Cardiac muscle cell (in vitro differentiated cells and primary cell): ENCODE data around the gene NOC4L. TPM values are rescaled to one million over a fixed set of nuclear protein-coding genes. Genes with fewer than 3 reads are reported as not detected.

Experiments used
- DNase-seq, 2 donors: peaks; one replicate each; pipeline versions ENCODE4 v3.0.0 to v3.0.0-alpha.2; 2010 to 2017; ENCODE audit warnings: low read depth in 1 of 2, low spot score in 1 of 2
- H3K27ac ChIP-seq: fragments of 200-600 bp; sonication (generic); 2 replicates; pipeline ENCODE4 v1.5.1; 2016
- H3K27me3 ChIP-seq: fragments of 200-600 bp; sonication (generic); 2 replicates; pipeline ENCODE4 v1.6.0; 2016; ENCODE audit warnings: control low read depth
- H3K36me3 ChIP-seq: fragments of 200-600 bp; sonication (generic); 2 replicates; pipeline ENCODE4 v1.5.1; 2016; ENCODE audit warnings: control low read depth
- H3K4me1 ChIP-seq: fragments of 200-600 bp; sonication (generic); 2 replicates; pipeline ENCODE4 v1.8.1; 2017; ENCODE audit warnings: low read depth, mild to moderate bottlenecking, mixed run types
- H3K4me3 ChIP-seq: fragments of 200-600 bp; sonication (generic); 2 replicates; pipeline ENCODE4 v1.5.1; 2016; ENCODE audit warnings: mild to moderate bottlenecking
- H3K9me3 ChIP-seq: fragments of 200-600 bp; sonication (generic); 2 replicates; pipeline ENCODE4 v1.5.1; 2017; ENCODE audit warnings: low read depth, mild to moderate bottlenecking, control low read depth
- polyA plus RNA-seq: library from polyadenylated mRNA; unstranded; fragments of >200 nt; fragmentation: Nextera tagmentation; extraction: Ambion mirVana; gene quantifications from 2 replicates; pipeline ENCODE4 v1.2.1, GENCODE V29; 2016
- total RNA-seq: library from RNA; depleted of rRNA; stranded (reverse); fragments of >200 nt; gene quantifications from 2 replicates; pipeline ENCODE4 v1.2.3, GENCODE V29; 2016
- TF ChIP-seq, protein P1 (sequence below): IDR thresholded peaks from 2 replicates; pipeline ENCODE4 v1.5.1; 2012; ENCODE audit warnings: low read depth, mild to moderate bottlenecking, low read length

NOC4L gene
- total and polyA plus RNA-seq, 2 experiments from 2014 or later, result 17.1 to 33.1 TPM

DNA sequence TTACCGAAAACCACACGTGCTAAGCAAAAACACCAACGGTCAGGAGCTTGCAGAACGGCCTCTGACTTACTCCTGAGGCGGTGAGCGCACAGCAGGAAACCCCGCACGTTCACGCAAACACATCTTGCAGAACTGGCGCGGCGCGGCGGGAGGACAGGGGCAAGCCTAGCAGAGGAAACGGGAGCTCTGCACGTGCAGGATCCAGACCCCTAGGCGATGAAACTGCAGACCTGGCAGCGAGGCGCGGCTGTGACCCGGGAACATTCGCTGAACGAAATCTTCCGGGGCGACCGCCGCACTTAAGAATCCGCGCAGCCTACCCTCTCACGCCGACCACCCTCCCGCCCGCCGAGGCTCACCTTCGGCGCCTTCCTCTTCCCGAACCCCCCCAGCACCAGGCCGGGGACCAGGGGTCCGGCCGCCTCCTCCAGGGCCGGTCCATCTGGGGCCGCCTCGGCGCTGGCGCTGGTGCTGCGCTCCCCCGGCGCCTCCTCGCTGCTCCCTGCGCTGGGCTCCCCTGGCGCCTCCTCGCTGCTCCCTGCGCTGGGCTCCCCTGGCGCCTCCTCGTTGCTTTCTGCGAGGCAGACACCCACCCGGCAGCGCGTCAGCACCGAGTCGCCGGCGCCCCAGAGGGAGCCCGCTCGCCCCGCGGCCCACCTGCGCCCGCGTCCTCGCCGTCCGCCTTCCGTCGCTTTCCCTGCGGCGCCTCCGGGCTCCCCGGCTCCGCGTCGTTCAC lies 753 bp upstream of the NOC4L start:
- Histone ChIP-seq H3K9me3 (no peaks in the 10 kb centered on the region), H3K4me1 (peaks cover 10% of the 10 kb centered on the region), H3K4me3 (peak overlapping the region; percentile 98), H3K36me3 (peaks cover 20% of the 10 kb centered on the region), H3K27ac (no peak overlapping the region), H3K27me3 (no peaks in the 10 kb centered on the region)
- peak in 1 of 2 donors; percentile 60 for DNase-seq
- TF ChIP-seq, protein P1, sequence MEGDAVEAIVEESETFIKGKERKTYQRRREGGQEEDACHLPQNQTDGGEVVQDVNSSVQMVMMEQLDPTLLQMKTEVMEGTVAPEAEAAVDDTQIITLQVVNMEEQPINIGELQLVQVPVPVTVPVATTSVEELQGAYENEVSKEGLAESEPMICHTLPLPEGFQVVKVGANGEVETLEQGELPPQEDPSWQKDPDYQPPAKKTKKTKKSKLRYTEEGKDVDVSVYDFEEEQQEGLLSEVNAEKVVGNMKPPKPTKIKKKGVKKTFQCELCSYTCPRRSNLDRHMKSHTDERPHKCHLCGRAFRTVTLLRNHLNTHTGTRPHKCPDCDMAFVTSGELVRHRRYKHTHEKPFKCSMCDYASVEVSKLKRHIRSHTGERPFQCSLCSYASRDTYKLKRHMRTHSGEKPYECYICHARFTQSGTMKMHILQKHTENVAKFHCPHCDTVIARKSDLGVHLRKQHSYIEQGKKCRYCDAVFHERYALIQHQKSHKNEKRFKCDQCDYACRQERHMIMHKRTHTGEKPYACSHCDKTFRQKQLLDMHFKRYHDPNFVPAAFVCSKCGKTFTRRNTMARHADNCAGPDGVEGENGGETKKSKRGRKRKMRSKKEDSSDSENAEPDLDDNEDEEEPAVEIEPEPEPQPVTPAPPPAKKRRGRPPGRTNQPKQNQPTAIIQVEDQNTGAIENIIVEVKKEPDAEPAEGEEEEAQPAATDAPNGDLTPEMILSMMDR, result no peak

DNA sequence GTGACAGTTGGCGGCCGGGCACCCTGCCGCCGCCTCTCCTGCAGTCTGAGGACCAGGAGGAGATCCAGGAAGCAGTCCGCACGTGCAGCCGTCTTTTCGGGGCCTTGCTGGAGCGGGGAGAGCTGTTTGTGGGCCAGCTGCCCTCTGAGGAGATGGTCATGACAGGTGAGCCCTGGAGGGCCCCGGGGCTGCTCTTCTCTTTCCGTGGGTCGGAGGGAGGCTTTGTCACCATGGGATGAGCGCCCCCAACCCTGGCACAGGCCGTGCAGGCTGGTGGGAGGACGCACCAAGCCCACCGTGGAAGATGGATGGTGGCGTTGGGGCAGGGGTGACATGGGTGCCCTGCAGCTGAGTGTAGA lies 532 bp downstream of the NOC4L start:
- Histone ChIP-seq H3K9me3 (no peaks in the 10 kb centered on the region), H3K27me3 (no peaks in the 10 kb centered on the region), H3K4me3 (peak overlapping the region; percentile 98), H3K27ac (peak overlapping the region; percentile 86), H3K36me3 (peaks cover 19% of the 10 kb centered on the region), H3K4me1 (peaks cover 10% of the 10 kb centered on the region)
- peak in 1 of 2 donors; percentile 20 for DNase-seq
- TF ChIP-seq, protein P1, result no peak

DNA sequence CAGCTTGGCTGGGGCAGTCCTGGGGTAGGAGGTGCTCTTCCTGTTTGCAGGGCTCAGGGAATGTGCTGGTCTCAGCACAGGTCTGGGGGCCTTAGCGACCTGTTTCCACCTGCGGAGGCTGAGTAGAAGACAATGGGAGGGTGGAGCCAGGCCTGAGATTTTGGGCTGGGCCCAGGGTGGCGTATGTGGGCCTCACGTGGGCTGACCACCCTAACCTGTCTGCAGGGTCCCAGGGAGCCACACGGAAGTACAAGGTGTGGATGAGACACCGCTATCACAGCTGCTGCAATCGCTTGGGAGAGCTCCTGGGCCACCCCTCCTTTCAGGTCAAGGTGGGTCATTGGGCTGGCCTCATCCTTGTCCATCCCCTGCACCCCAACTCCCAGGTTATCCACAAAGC lies 1.1 kb downstream of the NOC4L start:
- no peak for DNase-seq
- H3K4me1 ChIP-seq, result peaks cover 10% of the 10 kb centered on the region
- peaks cover 14% of the 10 kb centered on the region for H3K36me3 ChIP-seq
- H3K4me3 ChIP-seq, result peak overlapping the region; percentile 98
- no peaks in the 10 kb centered on the region for H3K9me3 ChIP-seq
- no peak overlapping the region for H3K27ac ChIP-seq
- TF ChIP-seq, protein P1, result no peak
- no peaks in the 10 kb centered on the region for H3K27me3 ChIP-seq

DNA sequence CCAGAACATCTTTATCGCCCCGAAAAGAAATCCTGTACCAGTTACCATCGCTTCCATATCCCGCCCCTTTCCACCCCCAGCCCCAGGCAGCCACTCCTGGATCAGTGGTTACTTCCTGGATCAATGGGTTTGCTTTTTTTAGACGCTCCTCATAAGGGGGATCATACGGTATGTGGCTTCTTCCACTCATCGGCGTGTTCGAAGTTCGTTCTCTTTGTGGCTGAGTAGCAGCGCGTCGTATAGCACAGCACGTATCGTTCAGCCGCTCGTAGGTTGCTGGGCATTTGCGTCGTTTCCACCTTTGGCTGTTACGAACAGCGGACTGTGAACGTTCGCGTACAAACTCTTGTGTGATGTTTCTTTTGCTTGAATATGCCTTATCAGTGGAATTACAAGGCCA lies 1.8 kb downstream of the NOC4L start:
- Histone ChIP-seq H3K9me3 (no peaks in the 10 kb centered on the region), H3K27ac (no peak overlapping the region), H3K36me3 (peaks cover 6% of the 10 kb centered on the region), H3K4me1 (peaks cover 10% of the 10 kb centered on the region), H3K4me3 (no peak overlapping the region), H3K27me3 (no peaks in the 10 kb centered on the region)
- TF ChIP-seq, protein P1, result no peak
- DNase-seq, result no peak

DNA sequence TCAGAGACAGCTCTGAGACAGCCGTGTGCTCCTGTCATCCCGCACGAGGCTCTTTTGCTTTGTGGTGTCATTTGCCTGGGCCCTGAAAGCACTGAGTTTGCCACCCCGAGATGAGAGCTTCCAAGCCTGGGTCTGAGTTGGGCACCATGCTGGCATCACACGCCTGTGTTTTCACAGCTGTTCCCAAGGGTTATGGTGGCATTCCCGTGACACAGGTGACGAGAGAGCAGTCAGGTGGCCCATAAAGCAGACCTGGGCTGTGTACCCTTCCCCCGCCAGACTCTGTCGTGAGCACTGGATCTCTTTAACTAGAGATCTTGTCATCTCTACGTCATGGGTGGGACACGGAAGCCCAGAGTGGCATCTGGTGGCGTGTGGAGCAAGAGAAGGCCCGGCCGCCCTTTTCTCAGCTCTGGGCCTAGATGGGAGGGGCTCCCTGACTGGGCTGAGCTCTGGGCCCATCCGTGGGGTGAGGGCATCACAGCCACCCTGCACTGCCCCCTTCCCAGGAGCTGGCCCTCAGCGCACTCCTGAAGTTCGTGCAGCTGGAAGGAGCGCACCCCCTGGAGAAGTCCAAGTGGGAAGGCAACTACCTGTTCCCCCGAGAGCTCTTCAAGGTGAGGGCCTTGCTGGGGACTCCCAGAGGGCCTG lies 2.6 kb downstream of the NOC4L start:
- no peak for DNase-seq
- no peaks in the 10 kb centered on the region for H3K27me3 ChIP-seq
- TF ChIP-seq, protein P1, result no peak

More for the DNA sequence above, 2.6 kb downstream of the NOC4L start:
- H3K36me3 ChIP-seq, result peaks cover under 1% of the 10 kb centered on the region
- peaks cover 10% of the 10 kb centered on the region for H3K4me1 ChIP-seq
- H3K4me3 ChIP-seq, result no peak overlapping the region
- no peak overlapping the region for H3K27ac ChIP-seq
- H3K9me3 ChIP-seq, result no peaks in the 10 kb centered on the region
